H1 (cell line): ENCODE data around the gene CPSF4. TPM values are rescaled to one million over a fixed set of nuclear protein-coding genes. Genes with fewer than 3 reads are reported as not detected.
A peak's percentile ranks its signal among the peaks of the same experiment; 100 is the strongest.

Experiments
- CTCF ChIA-PET: fragments of 300-600 bp; sonication (Branson Sonifier 250); formaldehyde crosslinking; loops from one replicate; lab custom pipeline; 2021; ENCODE audit not compliant: partially characterized antibody; lab: Charles Lee
- POLR2A ChIA-PET: fragments of 300-600 bp; sonication (Branson Sonifier 250); formaldehyde crosslinking; loops from one replicate; lab custom pipeline; 2021; ENCODE audit warnings: inconsistent platforms; ENCODE audit not compliant: partially characterized antibody; lab: Charles Lee
- DNase-seq, 2 experiments: peaks; one replicate each; pipeline versions ENCODE4 v3.0.0 to v3.0.0-alpha.2; 2010 to 2022; ENCODE audit warnings: low spot score in 2 of 2, low read depth in 1 of 2, mixed read lengths in 1 of 2
- FAIRE-seq: peaks from 2 replicates; lab custom pipeline; 2011; peaks lifted over from hg19 to GRCh38; lab: Jason Lieb, UNC
- H2AFZ ChIP-seq: 2 replicates; pipeline ENCODE4 v1.8.1; 2012; ENCODE audit warnings: low read length, inconsistent platforms
- H2AK5ac ChIP-seq: 2 replicates; pipeline ENCODE4 v1.6.1; 2013; ENCODE audit warnings: low read depth, low read length
- H2BK120ac ChIP-seq: replicated peaks from 2 replicates; pipeline ENCODE3; 2013; ENCODE audit warnings: low read depth, low read length, inconsistent platforms
- H2BK12ac ChIP-seq: 2 replicates; pipeline ENCODE4 v1.6.1; 2013; ENCODE audit warnings: low read depth, low read length
- H2BK15ac ChIP-seq: 2 replicates; pipeline ENCODE4 v1.6.1; 2013; ENCODE audit warnings: low read length
- H2BK20ac ChIP-seq: 2 replicates; pipeline ENCODE4 v1.6.1; 2013; ENCODE audit warnings: low read length
- H2BK5ac ChIP-seq: 2 replicates; pipeline ENCODE4 v1.6.1; 2013; ENCODE audit warnings: low read depth, low read length
- H3K14ac ChIP-seq: 2 replicates; pipeline ENCODE4 v1.6.1; 2013; ENCODE audit warnings: inconsistent platforms; ENCODE audit not compliant: insufficient read length
- H3K18ac ChIP-seq: 2 replicates; pipeline ENCODE4 v1.6.1; 2013; ENCODE audit warnings: low read length; ENCODE audit errors: extremely low read depth
- H3K23ac ChIP-seq: 2 replicates; pipeline ENCODE4 v1.6.1; 2013; ENCODE audit warnings: inconsistent platforms; ENCODE audit not compliant: insufficient read length
- H3K23me2 ChIP-seq: 2 replicates; pipeline ENCODE4 v1.6.1; 2013; ENCODE audit warnings: low read depth, low read length
- H3K27ac ChIP-seq: 2 replicates; pipeline ENCODE4 v1.6.1; 2011; ENCODE audit warnings: low read depth, low read length, inconsistent platforms
- H3K27me3 ChIP-seq, 4 experiments: replicated peaks in 1 of 4; 1 replicate in 1 of 4; 2 replicates in 3 of 4; pipeline versions ENCODE4 v1.6.1 to v1.8.1; 2011 to 2013; ENCODE audit warnings: low read length in 3 of 4, mild to moderate bottlenecking in 3 of 4, inconsistent platforms in 2 of 4, mixed read lengths in 2 of 4, moderate library complexity in 1 of 4; ENCODE audit not compliant: control insufficient read depth in 3 of 4, insufficient read depth in 3 of 4; ENCODE audit errors: extremely low read depth in 1 of 4
- H3K36me3 ChIP-seq, 4 experiments: 2 replicates each; pipeline versions ENCODE4 v1.6.1 to v1.8.1; 2011 to 2013; ENCODE audit warnings: mild to moderate bottlenecking in 4 of 4, low read length in 3 of 4, moderate library complexity in 2 of 4, control low read depth in 1 of 4, inconsistent platforms in 1 of 4; ENCODE audit not compliant: insufficient read depth in 4 of 4, control insufficient read depth in 2 of 4
- H3K4ac ChIP-seq: replicated peaks from 2 replicates; pipeline ENCODE3; 2013; ENCODE audit warnings: low read length, low read depth, mixed read lengths, inconsistent platforms; ENCODE audit not compliant: insufficient read length
- H3K4me1 ChIP-seq, 4 experiments: replicated peaks in 1 of 4; 1 replicate in 1 of 4; 2 replicates in 3 of 4; pipeline versions ENCODE4 v1.6.1 to v1.8.1; 2011 to 2013; ENCODE audit warnings: low read length in 3 of 4, inconsistent platforms in 2 of 4, mixed read lengths in 1 of 4; ENCODE audit not compliant: insufficient read depth in 4 of 4, control insufficient read depth in 3 of 4
- H3K4me2 ChIP-seq, 2 experiments: 2 replicates each; pipeline versions ENCODE4 v1.6.1 to v1.8.1; 2011 to 2013; ENCODE audit warnings: low read depth in 2 of 2, low read length in 2 of 2, control low read depth in 1 of 2, inconsistent platforms in 1 of 2, mild to moderate bottlenecking in 1 of 2; ENCODE audit not compliant: insufficient read depth in 1 of 2
- H3K4me3 ChIP-seq, 4 experiments: fragments of 200-600, 300-600 bp in 1 of 4; sonication (generic), shearing (Covaris generic), sonication (Bioruptor Twin) in 1 of 4; 2 replicates each; pipeline versions ENCODE4 v1.5.1 to v1.8.1; 2011 to 2016; ENCODE audit warnings: low read length in 4 of 4, low read depth in 3 of 4, control low read depth in 2 of 4, inconsistent platforms in 2 of 4, mild to moderate bottlenecking in 2 of 4, mixed read lengths in 1 of 4, moderate library complexity in 1 of 4; ENCODE audit not compliant: insufficient read depth in 2 of 4; ENCODE audit errors: extremely low read depth in 1 of 4
- H3K56ac ChIP-seq: replicated peaks from 2 replicates; pipeline ENCODE3; 2013; ENCODE audit warnings: low read depth, mild to moderate bottlenecking, mixed read lengths, low read length, inconsistent platforms; ENCODE audit not compliant: insufficient read length
- H3K79me1 ChIP-seq: 2 replicates; pipeline ENCODE4 v1.6.1; 2013; ENCODE audit warnings: low read depth, low read length, control low read depth
- H3K79me2 ChIP-seq, 2 experiments: 2 replicates each; pipeline versions ENCODE4 v1.6.1 to v1.8.1; 2012 to 2013; ENCODE audit warnings: low read length in 2 of 2, mild to moderate bottlenecking in 2 of 2, inconsistent platforms in 1 of 2; ENCODE audit not compliant: insufficient read depth in 2 of 2, control insufficient read depth in 1 of 2
- H3K9ac ChIP-seq, 4 experiments: replicated peaks in 1 of 4; 1 replicate in 1 of 4; 2 replicates in 3 of 4; pipeline versions ENCODE4 v1.6.1 to v1.8.1; 2011 to 2013; ENCODE audit warnings: low read depth in 3 of 4, low read length in 3 of 4, control low read depth in 2 of 4, mild to moderate bottlenecking in 2 of 4, moderate library complexity in 2 of 4, inconsistent platforms in 1 of 4; ENCODE audit errors: extremely low read depth in 1 of 4
- H3K9me3 ChIP-seq, 2 experiments: 2 replicates each; pipeline versions ENCODE4 v1.6.1 to v1.8.1; 2012 to 2013; ENCODE audit warnings: mild to moderate bottlenecking in 2 of 2, moderate library complexity in 2 of 2, control low read depth in 1 of 2, inconsistent platforms in 1 of 2, low read depth in 1 of 2, low read length in 1 of 2, mixed read lengths in 1 of 2; ENCODE audit not compliant: insufficient read depth in 2 of 2
- H4K20me1 ChIP-seq, 2 experiments: replicated peaks in 1 of 2; 2 replicates each; pipeline versions ENCODE3 to v1.8.1; 2011 to 2013; ENCODE audit warnings: inconsistent platforms in 2 of 2, low read length in 2 of 2, mild to moderate bottlenecking in 1 of 2; ENCODE audit not compliant: insufficient read depth in 2 of 2, control insufficient read depth in 1 of 2
- H4K5ac ChIP-seq: 2 replicates; pipeline ENCODE4 v1.6.1; 2013; ENCODE audit warnings: low read length, low read depth, mixed read lengths, inconsistent platforms; ENCODE audit not compliant: insufficient read length
- H4K8ac ChIP-seq: 2 replicates; pipeline ENCODE4 v1.8.0; 2013; ENCODE audit warnings: mild to moderate bottlenecking, moderate library complexity, low read length, inconsistent platforms; ENCODE audit not compliant: insufficient read depth; ENCODE audit errors: extremely low read depth
- H4K91ac ChIP-seq: replicated peaks from 2 replicates; pipeline ENCODE3; 2013; ENCODE audit warnings: low read length, mixed read lengths, inconsistent platforms; ENCODE audit not compliant: insufficient read length
- JUN ChIP-seq: IDR thresholded peaks from 2 replicates; pipeline ENCODE4 v1.6.1; 2011; ENCODE audit warnings: low read depth, mild to moderate bottlenecking, improper control_type of control experiment, low read length
- POLR2AphosphoS5 ChIP-seq: IDR thresholded peaks from 2 replicates; pipeline ENCODE4 v1.6.1; 2011; ENCODE audit warnings: low read depth, low read length
- WGBS, 2 experiments: shearing (Covaris generic) in 1 of 2; methylation state at CpG; one replicate each; pipeline versions ENCODE4 v1.1.6 to v1.1.7; 2013 to 2015; ENCODE audit warnings: low lambda C conversion rate in 2 of 2, mixed read lengths in 2 of 2, inconsistent platforms in 1 of 2, low coverage in 1 of 2, missing lambda C conversion rate in 1 of 2; ENCODE audit not compliant: insufficient replicate concordance in 2 of 2, insufficient coverage in 1 of 2, insufficient read length in 1 of 2; ENCODE audit errors: extremely low coverage in 1 of 2, missing lambda C conversion rate in 1 of 2; 5-methylcytosine and 5-hydroxymethylcytosine counted together
- polyA plus RNA-seq, 7 experiments: library from polyadenylated mRNA; depleted of rRNA in 3 of 7; stranded (reverse) in 5 of 7; unstranded in 2 of 7; fragments of >200 nt in 5 of 7; fragments of 200-250 nt in 2 of 7; gene quantifications; 1 replicate in 5 of 7; 2 replicates in 1 of 7; 4 replicates in 1 of 7; pipeline versions ENCODE4 v1.2.1 to v1.2.3, GENCODE V29; 2011 to 2013; ENCODE audit warnings: missing spikeins in 2 of 7, mixed read lengths in 2 of 7
- total RNA-seq: library from RNA; stranded (reverse); fragmentation: NEBNext Ultra II Directional; extraction: Animal tissue kit (Norgen Biotek cat#: 25700); gene quantifications from 2 replicates; pipeline ENCODE4 v1.2.1, GENCODE V29; 2021

CPSF4 gene
- total and polyA plus RNA-seq, 2 of the 8 experiments (the other 6 are each of a cell fraction or from before 2014, with no cell fraction given) = 77.5 to 103 TPM

GRCh38 chr7:99455874-99456273 is 17.1 kb downstream of the CPSF4 start:
- CTCF ChIA-PET = interaction anchor here (0.7 to 2.1 kb wide), 5 partner anchors 12 to 52 kb away, joined by 3 to 7 read pairs (median 3); no protein-coding TSS in a partner anchor
- Histone ChIP-seq H3K9me3 (no peaks in the 10 kb centered on the region), H2BK20ac (no peak overlapping the region), H3K4me3 (no peak overlapping the region), H3K9ac (no peak overlapping the region), H3K14ac (no peak overlapping the region), H3K4me2 (no peak overlapping the region), H3K79me1 (peaks cover 3% of the 10 kb centered on the region), H3K79me2 (peaks cover 3 to 23% of the 10 kb centered on the region in 2 experiments; a peak in 3 of 4 replicates), H3K27ac (no peak overlapping the region), H3K56ac (no peak overlapping the region), H4K20me1 (peaks cover 13 to 33% of the 10 kb centered on the region in 2 experiments), H3K27me3 (no peaks in the 10 kb centered on the region), H3K4ac (no peak overlapping the region), H3K4me1 (no peaks in the 10 kb centered on the region; a peak in 1 of 7 replicates), H2BK15ac (no peak overlapping the region), H2AFZ (no peak overlapping the region), H2BK12ac (no peak overlapping the region), H2BK120ac (no peak overlapping the region), H3K18ac (no peak overlapping the region), H4K91ac (no peak overlapping the region), H4K5ac (no peak overlapping the region), H2BK5ac (no peak overlapping the region), H2AK5ac (no peak overlapping the region), H4K8ac (peak overlapping the region; percentile 10; the same call in 1 of the 2 replicates), H3K23me2 (no peaks in the 10 kb centered on the region), H3K23ac (no peak overlapping the region), H3K36me3 (peaks cover 24 to 86% (median 60%) of the 10 kb centered on the region in 4 experiments)
- TF ChIP-seq POLR2AphosphoS5 (peak; percentile 13; the same call in 1 of the 2 replicates), JUN (no peak)
- WGBS, 2 experiments = 84% methylated on average over 9 of the region's 9 CpGs; no CpG with 5 or more reads in 1 of the 2 experiments
- FAIRE-seq = no peak
- no peak for DNase-seq
- POLR2A ChIA-PET = interaction anchor here (1.1 to 7.5 kb wide), 11 partner anchors 9 to 102 kb away, joined by 3 to 63 read pairs (median 6); partner anchors contain the start of genes ATP5MF, BUD31, CPSF4 and PDAP1
